Measurements from ENCODE around the gene PHC2.

PHC2 gene

DNA sequence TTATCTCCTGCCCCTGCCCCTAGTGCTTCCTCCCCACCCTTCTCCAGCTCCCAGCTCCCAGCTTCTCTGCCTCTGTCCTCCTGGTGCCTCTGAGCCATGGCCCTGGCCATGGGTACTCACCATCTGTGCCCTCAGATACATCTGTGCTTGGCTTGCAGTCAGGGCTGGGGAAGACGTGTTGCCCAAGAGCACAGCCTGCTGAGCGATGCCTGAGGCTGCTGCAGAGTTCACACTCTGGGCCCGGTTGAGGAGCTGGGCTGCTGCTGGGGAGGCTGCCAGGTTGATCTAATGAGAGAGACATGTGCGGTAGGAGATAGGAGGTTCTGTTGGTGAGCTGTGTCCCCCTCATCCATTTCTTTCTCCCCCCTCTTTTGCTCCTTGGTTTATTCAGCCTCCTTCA lies 60.6 kb downstream of the PHC2 start:
- Histone ChIP-seq H3K4me1 (ENCODE audit: insufficient read depth, low read length) (no peaks in the 10 kb centered on the region; the same call in 1 of the 2 replicates), H3K9me3 (ENCODE audit: control insufficient read depth, insufficient read depth, low read length) (no peaks in the 10 kb centered on the region), H3K9ac (ENCODE audit: low read depth, low read length) (no peak overlapping the region), H3K36me3 (ENCODE audit: insufficient read depth, low read length) (no peaks in the 10 kb centered on the region; the same call in 1 of the 2 replicates)

DNA sequence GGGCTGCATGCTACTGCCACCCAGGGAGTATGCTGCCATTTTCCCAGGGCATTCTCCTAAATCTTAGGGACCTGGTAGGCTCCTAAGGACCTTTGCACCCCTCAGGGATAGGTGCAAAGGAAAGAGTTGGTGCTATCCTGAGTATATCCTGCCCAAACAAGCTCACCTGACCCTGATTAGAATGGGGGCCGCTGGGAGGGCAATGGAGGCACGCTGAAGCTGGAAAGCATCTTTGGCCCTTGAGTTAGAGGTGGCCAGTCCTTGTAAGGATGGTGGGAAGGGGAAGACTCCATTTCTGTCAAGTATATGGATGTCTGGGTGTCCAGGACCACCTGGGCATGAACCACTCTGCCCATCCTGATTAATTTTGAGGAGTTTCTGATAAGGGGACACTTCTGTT lies 61.1 kb downstream of the PHC2 start:
- Histone ChIP-seq H3K9me3 (ENCODE audit: control insufficient read depth, insufficient read depth, low read length) (no peaks in the 10 kb centered on the region), H3K9ac (ENCODE audit: low read depth, low read length) (no peak overlapping the region), H3K36me3 (ENCODE audit: insufficient read depth, low read length) (no peaks in the 10 kb centered on the region; the same call in 1 of the 2 replicates), H3K4me1 (ENCODE audit: insufficient read depth, low read length) (peaks cover 4% of the 10 kb centered on the region; the same call in 1 of the 2 replicates)

DNA sequence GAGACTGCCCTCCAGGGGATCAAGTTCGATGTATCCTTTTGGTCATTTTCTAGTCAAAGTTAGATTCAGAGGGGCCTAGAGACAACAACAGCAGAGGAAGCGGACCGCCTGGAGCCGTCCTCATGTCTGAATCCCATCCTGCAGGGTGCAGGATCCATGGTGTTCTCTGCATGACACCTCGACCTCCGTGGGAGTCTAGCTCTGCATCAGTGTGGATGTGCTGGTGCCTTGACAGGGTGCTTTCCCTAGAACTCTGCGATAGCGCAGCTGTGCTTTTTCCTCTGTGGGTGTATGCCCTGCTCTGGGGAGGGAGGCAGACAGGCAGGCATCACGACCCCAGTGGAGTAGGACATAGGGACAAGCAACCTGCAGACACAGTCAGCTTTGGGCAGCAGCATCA lies 61.8 kb downstream of the PHC2 start:
- no peaks in the 10 kb centered on the region for H3K9me3 ChIP-seq (ENCODE audit: control insufficient read depth, insufficient read depth, low read length)
- no peak overlapping the region for H3K9ac ChIP-seq (ENCODE audit: low read depth, low read length)
- H3K4me1 ChIP-seq (ENCODE audit: insufficient read depth, low read length), result peaks cover 11% of the 10 kb centered on the region; the same call in 1 of the 2 replicates
- no peaks in the 10 kb centered on the region; the same call in 1 of the 2 replicates for H3K36me3 ChIP-seq (ENCODE audit: insufficient read depth, low read length)

DNA sequence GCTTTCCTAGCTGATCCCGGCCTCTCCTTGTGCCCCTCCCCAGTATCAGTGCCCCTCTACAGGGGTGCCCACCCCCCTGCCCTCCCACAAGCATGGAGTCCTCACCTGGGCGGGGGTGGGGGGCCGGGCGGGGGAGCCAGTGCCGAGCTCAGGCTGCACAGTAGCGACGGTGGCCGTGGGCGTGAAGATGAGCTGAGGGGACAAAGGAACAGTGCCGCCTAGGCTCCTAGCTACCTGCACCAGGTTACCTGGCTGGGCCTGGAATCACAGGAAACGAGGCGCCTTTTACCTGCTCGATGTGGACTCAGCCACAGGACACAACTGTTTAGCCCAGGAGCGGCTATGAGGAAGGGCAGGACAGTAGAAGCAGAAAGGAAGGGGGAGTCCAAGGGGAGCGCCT lies 62.5 kb downstream of the PHC2 start:
- Histone ChIP-seq H3K36me3 (ENCODE audit: insufficient read depth, low read length) (no peaks in the 10 kb centered on the region; the same call in 1 of the 2 replicates), H3K9me3 (ENCODE audit: control insufficient read depth, insufficient read depth, low read length) (no peaks in the 10 kb centered on the region), H3K4me1 (ENCODE audit: insufficient read depth, low read length) (peaks cover 16% of the 10 kb centered on the region), H3K9ac (ENCODE audit: low read depth, low read length) (no peak overlapping the region)

DNA sequence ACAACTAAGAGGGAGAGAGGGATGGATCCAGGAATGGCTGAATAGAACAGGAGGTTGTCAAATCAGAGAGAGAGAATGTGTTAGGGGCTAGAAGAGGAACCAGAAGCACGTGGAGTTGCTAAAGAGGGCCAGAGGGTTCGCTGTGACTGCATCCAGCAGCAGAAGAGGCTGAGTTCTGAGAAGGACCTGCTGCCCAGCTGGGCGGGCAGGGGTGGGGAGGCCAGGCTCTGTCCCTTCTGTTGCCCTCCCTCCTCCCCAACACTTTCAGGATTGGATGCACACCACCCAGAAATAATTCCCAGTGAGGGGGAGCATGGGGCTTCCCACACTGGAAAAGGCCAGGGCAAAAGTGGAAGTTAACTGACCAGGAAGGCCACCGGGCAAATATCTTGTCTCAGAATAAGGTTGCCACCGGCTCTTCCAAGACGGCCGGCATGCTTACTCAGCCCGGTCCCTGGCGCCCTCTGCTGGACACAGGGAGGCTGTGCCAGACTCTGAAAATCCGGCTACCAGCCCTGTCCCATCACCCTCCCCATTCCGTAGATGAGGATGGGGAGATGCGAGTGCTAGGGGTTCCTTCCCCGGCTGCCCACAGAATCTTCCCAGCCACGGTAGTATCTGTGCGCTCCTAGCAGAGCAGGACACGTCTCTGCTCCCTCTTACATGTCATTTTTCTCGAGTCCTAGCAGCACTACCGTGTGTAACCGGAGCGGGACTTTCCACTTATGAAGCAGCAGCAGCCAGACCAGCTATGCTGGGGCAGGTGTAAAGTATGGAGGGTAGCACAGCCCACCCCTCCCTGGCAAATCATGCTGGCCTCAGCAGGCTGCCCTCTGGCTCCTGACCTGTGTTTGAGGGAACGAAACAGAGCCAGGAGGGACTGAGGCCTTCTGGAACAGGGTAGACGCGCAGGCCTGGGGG lies 63.1 kb downstream of the PHC2 start:
- H3K9ac ChIP-seq (ENCODE audit: low read depth, low read length), result no peak overlapping the region

DNA sequence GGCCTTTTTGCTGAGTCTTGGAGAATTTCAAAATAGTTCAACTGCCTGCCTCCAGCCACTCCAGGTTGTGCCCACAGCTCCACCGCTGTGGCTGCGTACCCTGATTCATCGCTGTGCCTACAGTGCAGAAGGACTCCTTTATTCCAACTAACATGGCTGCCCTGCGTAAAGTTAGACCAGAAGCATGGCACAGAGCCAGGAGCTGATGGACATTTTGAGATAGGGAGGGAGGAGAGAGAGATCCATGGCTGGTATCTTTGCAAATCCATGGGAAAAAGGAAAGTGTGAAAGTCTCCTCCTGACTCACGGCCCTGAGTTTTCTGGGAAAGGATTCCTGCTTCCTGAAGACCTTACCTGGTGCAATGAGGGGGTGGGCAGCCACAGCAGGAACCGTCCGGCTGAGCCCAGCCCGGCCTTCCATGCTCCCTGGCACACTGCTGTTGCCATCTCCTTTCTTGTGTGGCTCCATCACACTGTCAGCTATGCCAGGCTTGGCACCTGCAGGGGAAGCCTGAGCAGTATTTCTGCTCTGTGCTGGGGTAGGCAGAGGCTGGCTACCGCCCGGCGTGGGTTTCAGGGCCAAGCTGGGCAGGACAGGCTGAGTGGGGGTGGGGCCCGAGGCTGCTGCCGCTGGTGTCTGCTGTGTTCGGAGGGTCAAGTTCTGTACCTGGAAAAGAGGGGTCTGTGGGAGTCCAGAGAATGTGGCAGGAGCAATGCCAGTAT lies 64.0 kb downstream of the PHC2 start:
- Histone ChIP-seq H3K36me3 (ENCODE audit: insufficient read depth, low read length) (no peaks in the 10 kb centered on the region; the same call in 1 of the 2 replicates), H3K9me3 (ENCODE audit: control insufficient read depth, insufficient read depth, low read length) (no peaks in the 10 kb centered on the region), H3K4me1 (ENCODE audit: insufficient read depth, low read length) (peaks cover 29% of the 10 kb centered on the region), H3K9ac (ENCODE audit: low read depth, low read length) (no peak overlapping the region)

More for the DNA sequence above, 63.1 kb downstream of the PHC2 start:
- no peaks in the 10 kb centered on the region; the same call in 1 of the 2 replicates for H3K36me3 ChIP-seq (ENCODE audit: insufficient read depth, low read length)
- H3K9me3 ChIP-seq (ENCODE audit: control insufficient read depth, insufficient read depth, low read length), result no peaks in the 10 kb centered on the region
- peaks cover 23% of the 10 kb centered on the region for H3K4me1 ChIP-seq (ENCODE audit: insufficient read depth, low read length)

DNA sequence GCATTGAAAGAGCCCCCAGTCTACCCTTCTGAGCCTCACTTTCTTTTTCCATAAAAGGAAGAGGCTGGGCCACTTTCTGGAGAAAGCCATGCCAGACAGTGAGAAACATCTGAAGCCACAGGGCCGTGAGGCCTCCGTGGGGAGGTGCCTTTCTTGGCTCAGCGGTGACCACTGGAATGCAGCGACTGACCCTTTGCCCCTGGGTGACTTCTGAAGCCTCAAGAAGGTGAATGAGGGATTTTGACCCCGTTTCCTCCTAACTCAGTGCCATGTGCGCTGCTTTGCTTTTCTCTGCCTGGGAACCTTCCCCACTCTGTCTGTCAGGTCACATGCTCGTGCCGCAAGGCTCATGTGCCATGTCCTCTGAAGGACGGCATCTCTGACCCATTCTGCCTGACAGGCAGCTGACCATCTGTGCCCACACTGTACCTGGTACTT lies 65.3 kb downstream of the PHC2 start:
- H3K4me1 ChIP-seq (ENCODE audit: insufficient read depth, low read length), result peaks cover 29% of the 10 kb centered on the region
- H3K9me3 ChIP-seq (ENCODE audit: control insufficient read depth, insufficient read depth, low read length), result no peaks in the 10 kb centered on the region
- no peak overlapping the region for H3K9ac ChIP-seq (ENCODE audit: low read depth, low read length)
- H3K36me3 ChIP-seq (ENCODE audit: insufficient read depth, low read length), result no peaks in the 10 kb centered on the region; the same call in 1 of the 2 replicates

DNA sequence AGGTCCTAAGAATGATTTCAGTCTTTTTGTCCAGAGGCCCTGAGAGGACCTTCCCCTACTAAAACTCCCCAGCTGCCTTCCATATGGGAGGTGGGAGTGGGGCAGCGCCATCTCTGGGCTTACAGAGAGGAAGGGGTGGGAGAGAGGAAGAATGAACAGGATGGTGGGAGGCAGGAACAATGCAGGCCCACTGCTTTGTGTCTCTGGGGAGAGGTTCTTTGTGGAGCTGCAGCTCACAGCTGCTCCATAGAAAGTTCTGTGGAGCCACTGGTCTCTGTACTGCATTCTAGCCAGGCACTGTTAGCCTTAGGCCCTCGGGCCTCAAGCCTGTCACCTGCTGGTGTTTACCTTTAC lies 66.4 kb downstream of the PHC2 start:
- H3K4me1 ChIP-seq (ENCODE audit: insufficient read depth, low read length), result peaks cover 34% of the 10 kb centered on the region
- no peak overlapping the region for H3K9ac ChIP-seq (ENCODE audit: low read depth, low read length)
- no peaks in the 10 kb centered on the region; the same call in 1 of the 2 replicates for H3K36me3 ChIP-seq (ENCODE audit: insufficient read depth, low read length)
- H3K9me3 ChIP-seq (ENCODE audit: control insufficient read depth, insufficient read depth, low read length), result no peaks in the 10 kb centered on the region

DNA sequence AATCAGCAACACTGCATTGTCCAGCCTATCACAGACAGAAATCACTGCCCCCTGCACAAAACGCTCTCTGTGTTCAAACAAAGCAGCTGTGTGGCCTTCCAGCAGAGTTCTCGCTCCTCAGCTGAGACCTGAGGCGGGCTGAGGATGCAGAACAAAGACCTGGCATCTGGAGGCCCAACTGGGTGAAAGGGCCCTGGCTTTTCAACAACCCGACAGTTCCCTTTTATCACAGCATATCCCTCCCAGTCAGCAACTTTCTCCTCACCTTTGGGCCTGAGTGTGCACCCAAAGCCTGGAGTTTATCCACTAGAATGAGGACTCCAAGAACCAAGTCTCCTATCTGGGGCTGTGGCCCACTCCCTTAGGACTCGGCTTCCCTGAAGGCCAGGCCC lies 67.4 kb downstream of the PHC2 start:
- Histone ChIP-seq H3K9me3 (ENCODE audit: control insufficient read depth, insufficient read depth, low read length) (no peaks in the 10 kb centered on the region), H3K36me3 (ENCODE audit: insufficient read depth, low read length) (no peaks in the 10 kb centered on the region; the same call in 1 of the 2 replicates), H3K9ac (ENCODE audit: low read depth, low read length) (no peak overlapping the region), H3K4me1 (ENCODE audit: insufficient read depth, low read length) (peaks cover 34% of the 10 kb centered on the region)

DNA sequence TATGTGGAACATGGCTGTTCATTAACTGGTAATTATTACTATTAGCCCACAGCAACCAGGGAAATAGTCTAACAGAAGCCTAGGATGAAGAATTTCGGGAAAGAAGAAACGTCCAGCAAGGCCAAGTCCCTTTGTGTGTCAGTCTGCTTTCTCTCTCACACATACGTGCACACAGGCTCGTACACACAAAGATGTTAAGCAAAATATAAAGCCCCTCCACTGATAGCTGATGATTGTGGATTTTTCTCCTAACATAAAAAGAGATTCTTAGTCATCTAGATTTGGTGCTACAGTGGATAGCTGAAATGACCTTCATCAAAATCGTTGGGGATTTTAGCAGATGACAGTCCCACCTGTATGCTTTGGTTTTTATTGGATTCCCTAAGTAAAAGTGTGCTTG lies 67.9 kb downstream of the PHC2 start:
- peaks cover 34% of the 10 kb centered on the region for H3K4me1 ChIP-seq (ENCODE audit: insufficient read depth, low read length)

DNA sequence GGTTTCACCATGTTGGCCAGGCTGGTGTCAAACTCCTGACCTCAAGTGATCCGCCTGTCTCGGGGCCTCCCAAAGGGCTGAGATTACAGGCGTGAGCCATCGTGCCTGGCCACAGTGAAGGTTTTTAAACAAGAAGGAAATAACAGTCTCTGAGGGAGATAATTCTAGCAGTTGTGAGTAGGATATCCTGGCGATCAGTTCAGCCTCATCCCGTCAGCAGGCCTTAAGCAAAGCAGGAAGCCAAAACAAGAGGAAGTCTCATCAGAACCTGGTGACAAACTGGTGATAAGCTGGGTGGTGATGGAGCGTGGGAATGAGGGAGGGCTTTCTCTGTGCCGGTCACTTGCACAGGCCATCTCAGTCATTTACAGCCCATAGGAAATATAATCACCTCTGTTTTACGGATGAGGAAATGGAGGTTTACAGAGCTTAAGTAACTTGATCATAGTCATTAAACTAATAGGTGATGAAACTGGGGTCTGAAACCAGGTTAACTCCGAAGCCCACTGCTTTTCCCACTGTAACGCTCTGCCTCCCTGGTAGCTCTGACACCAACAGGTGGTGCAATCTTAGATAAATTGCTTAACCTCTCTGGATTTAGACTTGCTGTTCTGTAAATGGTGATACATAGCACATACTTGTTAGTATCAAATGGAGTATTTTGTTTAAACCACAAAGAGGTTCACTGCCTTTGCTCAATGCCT lies 69.2 kb downstream of the PHC2 start:
- Histone ChIP-seq H3K9ac (ENCODE audit: low read depth, low read length) (no peak overlapping the region), H3K36me3 (ENCODE audit: insufficient read depth, low read length) (no peaks in the 10 kb centered on the region), H3K9me3 (ENCODE audit: control insufficient read depth, insufficient read depth, low read length) (no peaks in the 10 kb centered on the region), H3K4me1 (ENCODE audit: insufficient read depth, low read length) (peaks cover 34% of the 10 kb centered on the region)

More for the DNA sequence above, 67.9 kb downstream of the PHC2 start:
- Histone ChIP-seq H3K9ac (ENCODE audit: low read depth, low read length) (no peak overlapping the region), H3K9me3 (ENCODE audit: control insufficient read depth, insufficient read depth, low read length) (no peaks in the 10 kb centered on the region), H3K36me3 (ENCODE audit: insufficient read depth, low read length) (no peaks in the 10 kb centered on the region; the same call in 1 of the 2 replicates)

DNA sequence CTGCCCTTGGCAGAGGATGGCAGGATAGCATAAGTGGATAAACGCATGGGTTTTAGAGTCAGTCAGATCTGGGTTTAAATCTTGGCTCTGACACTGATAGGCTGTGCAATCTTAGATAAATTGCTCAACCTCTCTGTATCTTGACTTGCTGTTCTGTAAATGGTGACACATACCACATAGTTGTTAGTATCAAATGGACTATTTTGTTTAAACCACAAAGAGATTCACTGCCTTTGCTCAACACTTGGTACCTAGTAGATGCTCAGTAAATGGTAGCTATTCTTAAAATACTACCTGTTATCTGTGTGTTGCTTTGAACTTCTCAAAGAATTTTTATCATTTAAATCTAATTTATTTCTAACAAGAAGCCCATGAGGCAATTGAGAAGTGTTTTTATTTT lies 70.5 kb downstream of the PHC2 start:
- Histone ChIP-seq H3K9me3 (ENCODE audit: control insufficient read depth, insufficient read depth, low read length) (no peaks in the 10 kb centered on the region), H3K4me1 (ENCODE audit: insufficient read depth, low read length) (peaks cover 34% of the 10 kb centered on the region), H3K36me3 (ENCODE audit: insufficient read depth, low read length) (no peaks in the 10 kb centered on the region)

DNA sequence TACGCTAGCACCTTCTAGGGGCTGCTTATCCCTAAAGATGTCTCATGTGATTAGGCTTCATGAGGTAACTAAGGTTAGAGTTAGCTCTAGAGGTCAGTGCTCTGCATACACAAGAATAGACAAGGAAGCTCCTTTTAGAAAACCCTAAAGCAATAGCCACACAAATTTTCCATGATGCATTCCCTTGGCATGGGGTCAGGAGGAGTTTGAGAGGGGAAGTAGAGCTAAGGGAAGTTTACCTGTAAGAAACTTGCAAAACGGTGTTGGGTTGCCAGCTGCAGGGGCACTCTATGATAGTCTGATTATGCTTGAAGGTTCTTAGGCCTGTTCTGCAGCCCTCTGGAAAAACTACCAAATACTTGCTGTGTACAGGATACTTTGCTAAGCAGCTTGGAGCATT lies 71.0 kb downstream of the PHC2 start:
- Histone ChIP-seq H3K4me1 (ENCODE audit: insufficient read depth, low read length) (peaks cover 31% of the 10 kb centered on the region), H3K9ac (ENCODE audit: low read depth, low read length) (no peak overlapping the region), H3K36me3 (ENCODE audit: insufficient read depth, low read length) (no peaks in the 10 kb centered on the region), H3K9me3 (ENCODE audit: control insufficient read depth, insufficient read depth, low read length) (no peaks in the 10 kb centered on the region)

More for the DNA sequence above, 70.5 kb downstream of the PHC2 start:
- H3K9ac ChIP-seq (ENCODE audit: low read depth, low read length), result no peak overlapping the region
